Dendritic cell treated with granulocyte-macrophage colony-stimulating factor and Interleukin-4, amounts not matched to agents 40 ng/mL and 50 ng/mL, for 4 days (primary cell): ENCODE measurements around the gene XPO5.

Experiments
- H3K27ac Mint-ChIP-seq: one replicate; pipeline ENCODE4 v1.8.0; 2022; ENCODE audit warnings: mild to moderate bottlenecking, mixed read lengths
- H3K27me3 Mint-ChIP-seq: one replicate; pipeline ENCODE4 v1.8.0; 2022; ENCODE audit warnings: mild to moderate bottlenecking, mixed read lengths
- H3K36me3 Mint-ChIP-seq: one replicate; pipeline ENCODE4 v1.8.0; 2022; ENCODE audit warnings: low read depth, mixed read lengths
- H3K4me1 Mint-ChIP-seq: one replicate; pipeline ENCODE4 v1.8.0; 2022; ENCODE audit warnings: low read depth, mixed read lengths
- H3K4me3 Mint-ChIP-seq: one replicate; pipeline ENCODE4 v1.8.0; 2022; ENCODE audit warnings: mild to moderate bottlenecking, moderate library complexity, mixed read lengths
- H3K9me3 Mint-ChIP-seq: one replicate; pipeline ENCODE4 v1.8.0; 2022; ENCODE audit warnings: mixed read lengths
- intact Hi-C: fragments of 100-400 bp; cut with micrococcal nuclease; formaldehyde crosslinking; loops from one replicate; pipeline ENCODE4 v1.15.0; 2022

Gene XPO5

DNA sequence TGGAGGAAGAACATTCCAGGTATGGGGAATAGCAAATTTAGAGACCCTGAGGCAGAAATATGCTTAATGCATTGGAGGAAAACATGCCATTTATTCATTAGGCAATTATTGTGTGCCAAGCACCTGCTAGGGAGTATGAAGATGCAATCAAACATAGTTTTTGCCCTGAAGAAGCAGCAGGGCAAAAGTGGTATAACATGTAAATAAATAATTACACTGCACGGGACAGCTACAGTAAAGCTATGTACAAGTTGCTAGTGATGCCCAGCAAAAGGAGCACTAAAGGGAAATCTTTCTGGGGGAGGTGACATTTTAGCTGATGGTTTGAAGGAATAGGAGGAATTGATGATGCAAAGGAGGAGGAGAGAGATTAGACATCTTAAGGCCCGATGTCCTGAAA lies 99.1 kb downstream of the XPO5 start:
- H3K36me3 Mint-ChIP-seq: peaks cover 10% of the 10 kb centered on the region
- no peaks in the 10 kb centered on the region for H3K27me3 Mint-ChIP-seq
- H3K27ac Mint-ChIP-seq: peak overlapping the region; percentile 100
- no peak overlapping the region for H3K4me3 Mint-ChIP-seq
- intact Hi-C loops: no loop called here
- H3K4me1 Mint-ChIP-seq: peaks cover 35% of the 10 kb centered on the region
- no peaks in the 10 kb centered on the region for H3K9me3 Mint-ChIP-seq

DNA sequence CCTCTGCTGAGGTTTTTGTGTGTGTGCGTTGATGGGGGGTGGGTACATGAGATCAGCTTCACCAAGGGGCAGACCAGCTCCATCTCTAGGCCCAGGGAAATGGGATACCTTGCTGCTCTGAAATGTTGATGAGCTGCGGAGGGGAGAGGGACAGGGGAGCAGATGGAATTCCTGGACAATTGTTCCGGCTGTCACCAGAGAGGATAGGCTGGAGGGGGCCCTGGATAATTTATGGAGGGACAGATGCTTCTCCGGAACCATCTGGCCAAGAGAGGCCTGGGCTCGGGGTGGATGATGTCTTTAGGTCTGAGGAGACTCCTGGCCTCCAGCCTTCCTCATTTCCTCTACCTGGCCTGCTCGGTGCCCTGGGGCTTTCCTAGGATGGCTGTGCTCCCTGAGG lies 100.3 kb downstream of the XPO5 start:
- peaks cover 30% of the 10 kb centered on the region for H3K4me1 Mint-ChIP-seq
- H3K4me3 Mint-ChIP-seq: no peak overlapping the region
- peaks cover 8% of the 10 kb centered on the region for H3K36me3 Mint-ChIP-seq
- intact Hi-C loops: no loop called here
- H3K9me3 Mint-ChIP-seq: no peaks in the 10 kb centered on the region
- peaks cover 7% of the 10 kb centered on the region for H3K27me3 Mint-ChIP-seq
- H3K27ac Mint-ChIP-seq: no peak overlapping the region

DNA sequence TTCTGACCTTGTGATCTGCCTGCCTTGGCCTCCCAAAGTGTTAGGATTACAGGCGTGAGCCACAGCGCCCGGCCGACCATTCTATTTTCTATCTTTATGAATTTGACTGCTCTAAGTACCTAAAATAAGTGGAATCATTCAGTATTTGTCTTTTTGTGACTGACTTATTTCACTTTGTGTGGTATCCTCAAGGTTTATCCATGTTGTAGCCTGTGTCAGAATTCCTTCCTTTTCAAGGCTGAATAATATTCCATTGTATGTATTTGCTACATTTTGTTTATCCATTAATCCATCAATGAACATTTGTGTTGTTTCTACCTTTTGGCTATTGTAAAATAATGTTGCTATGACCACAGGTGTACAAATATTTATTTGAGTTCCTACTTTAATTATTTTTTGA lies 103.3 kb downstream of the XPO5 start:
- Mint-ChIP-seq H3K36me3 (peaks cover 4% of the 10 kb centered on the region), H3K9me3 (no peaks in the 10 kb centered on the region), H3K4me3 (no peak overlapping the region), H3K27me3 (peaks cover 17% of the 10 kb centered on the region), H3K4me1 (peaks cover 9% of the 10 kb centered on the region), H3K27ac (no peak overlapping the region)
- intact Hi-C loops: no loop called here
